K562 (cell line): ENCODE results near the gene POP7. TPM values are rescaled to one million over a fixed set of nuclear protein-coding genes. Genes with fewer than 3 reads are reported as not detected.

Experiments used
- ATAC-seq: fragments of 200-7000 bp; cut with Tn5 transposase; 3 replicates; pipeline ENCODE4 v1.9.1; 2020; ENCODE audit warnings: moderate library complexity
- BruUV-seq: library from RNA; stranded (reverse); fragments of 400-500 nt; replicated peaks from 2 replicates; lab custom pipeline; 2021; lab: Mats Ljungman, UMichigan
- CTCF ChIA-PET: fragments of 300-600 bp; formaldehyde crosslinking; extraction: SDS; loops from one replicate; lab custom pipeline; 2021; ENCODE audit warnings: low intra/inter-chr PET ratio; lab: Yijun Ruan, JAX
- POLR2A ChIA-PET: fragments of 300-600, 350-650 bp; sonication (Branson Sonifier 250); formaldehyde crosslinking; extraction: SDS; loops from one replicate; lab custom pipeline; 2021; ENCODE audit warnings: antibody characterized with exemption, inconsistent platforms; lab: Yijun Ruan, JAX
- DNase-seq, 4 experiments: peaks; one replicate each; pipeline versions ENCODE4 v3.0.0 to v3.0.0-alpha.2; 2011 to 2018; ENCODE audit warnings: low spot score in 3 of 4, mixed read lengths in 3 of 4; ENCODE audit errors: extremely low read depth in 1 of 4
- FAIRE-seq: peaks from 2 replicates; lab custom pipeline; 2011; peaks lifted over from hg19 to GRCh38; lab: Jason Lieb, UNC
- H2AFZ ChIP-seq: 2 replicates; pipeline ENCODE4 v1.6.0; 2011; ENCODE audit warnings: low read depth, low read length, control low read depth, inconsistent platforms
- H3K27ac ChIP-seq: fragments of 200-600 bp; 3 replicates; pipeline ENCODE4 v1.8.0; 2011; ENCODE audit warnings: low read depth, mild to moderate bottlenecking, control low read depth, inconsistent platforms, low read length, moderate library complexity, mixed read lengths; ENCODE audit errors: extremely low read depth
- H3K27me3 ChIP-seq, 2 experiments: fragments of 300-600 bp in 1 of 2; 2 replicates in 1 of 2; 3 replicates in 1 of 2; pipeline versions ENCODE4 v1.6.0 to v1.8.0; 2011; ENCODE audit warnings: inconsistent platforms in 2 of 2, low read length in 2 of 2, mild to moderate bottlenecking in 1 of 2, mixed read lengths in 1 of 2, moderate library complexity in 1 of 2; ENCODE audit not compliant: control insufficient read depth in 2 of 2, insufficient read depth in 2 of 2
- H3K36me3 ChIP-seq: fragments of 300-600 bp; 3 replicates; pipeline ENCODE4 v1.8.0; 2011; ENCODE audit warnings: mild to moderate bottlenecking, low read length, inconsistent platforms; ENCODE audit not compliant: control insufficient read depth, insufficient read depth
- H3K4me1 ChIP-seq, 2 experiments: fragments of 200-600 bp in 1 of 2; replicated peaks in 1 of 2; 2 replicates in 1 of 2; 3 replicates in 1 of 2; pipeline versions ENCODE4 v1.5.1 to v1.8.0; 2011; ENCODE audit warnings: inconsistent platforms in 2 of 2, low read length in 2 of 2, mild to moderate bottlenecking in 1 of 2, mixed read lengths in 1 of 2, moderate library complexity in 1 of 2; ENCODE audit not compliant: control insufficient read depth in 2 of 2, insufficient read depth in 2 of 2
- H3K4me2 ChIP-seq: 2 replicates; pipeline ENCODE4 v1.6.1; 2011; ENCODE audit warnings: low read length, control low read depth, inconsistent platforms, mixed read lengths; ENCODE audit not compliant: insufficient read depth
- H3K4me3 ChIP-seq: fragments of 200-600 bp; sonication (generic), shearing (Covaris generic); 2 replicates; pipeline ENCODE4 v1.5.1; 2016; ENCODE audit warnings: control low read depth, inconsistent platforms
- H3K79me2 ChIP-seq: fragments of 200-600 bp; 3 replicates; pipeline ENCODE4 v1.8.0; 2011; ENCODE audit warnings: low read length, inconsistent platforms; ENCODE audit not compliant: control insufficient read depth, insufficient read depth
- H3K9ac ChIP-seq, 2 experiments: 2 replicates each; pipeline versions ENCODE4 v1.6.0 to v1.6.1; 2011; ENCODE audit warnings: low read depth in 2 of 2, low read length in 2 of 2, control low read depth in 1 of 2, inconsistent platforms in 1 of 2, mild to moderate bottlenecking in 1 of 2, mixed read lengths in 1 of 2; ENCODE audit not compliant: insufficient read depth in 1 of 2
- H3K9me1 ChIP-seq: one replicate; pipeline ENCODE4 v1.6.0; 2011; ENCODE audit warnings: inconsistent platforms, mild to moderate bottlenecking, low read length, moderate library complexity; ENCODE audit not compliant: control insufficient read depth, insufficient read depth
- H3K9me3 ChIP-seq: replicated peaks from 2 replicates; pipeline ENCODE4 v1.5.1; 2011; ENCODE audit warnings: low read depth, low read length, inconsistent platforms; ENCODE audit not compliant: control insufficient read depth, insufficient read depth
- H4K20me1 ChIP-seq: replicated peaks from 2 replicates; pipeline ENCODE4 v1.6.1; 2011; ENCODE audit warnings: low read length, inconsistent platforms, mixed read lengths; ENCODE audit not compliant: control insufficient read depth, insufficient read depth
- BCOR ChIP-seq: fragments of 450-650 bp; IDR thresholded peaks from 2 replicates; pipeline ENCODE4 v1.6.1; 2016
- BRF1 ChIP-seq: IDR thresholded peaks from 3 replicates; pipeline ENCODE4 v1.6.1; 2011; ENCODE audit warnings: borderline replicate concordance, mild to moderate bottlenecking; ENCODE audit not compliant: insufficient read length; ENCODE audit errors: extremely low read depth
- COPS2 ChIP-seq: fragments of 450-650 bp; conservative IDR thresholded peaks from 2 replicates; pipeline ENCODE4 v1.6.1; 2016; ENCODE audit warnings: mild to moderate bottlenecking, moderate library complexity
- ESRRA ChIP-seq: fragments of 450-650 bp; IDR thresholded peaks from 2 replicates; pipeline ENCODE4 v1.6.1; 2014; ENCODE audit warnings: low read depth, mild to moderate bottlenecking, moderate library complexity, borderline replicate concordance
- EWSR1 ChIP-seq: fragments of 450-650 bp; IDR thresholded peaks from 2 replicates; pipeline ENCODE4 v1.6.1; 2018; ENCODE audit warnings: borderline replicate concordance, mild to moderate bottlenecking, low read depth, moderate library complexity; ENCODE audit not compliant: partially characterized antibody
- KDM1A ChIP-seq, 2 experiments: fragments of 450-650 bp; IDR thresholded peaks; 2 replicates each; pipeline ENCODE4 v1.6.1; 2016; ENCODE audit warnings: mild to moderate bottlenecking in 2 of 2
- KLF1 ChIP-seq: fragments of 450-650 bp; IDR thresholded peaks from 2 replicates; pipeline ENCODE4 v1.6.1; 2016; ENCODE audit warnings: missing genetic modification characterization, missing compliant biosample characterization
- MAFF ChIP-seq: IDR thresholded peaks from 2 replicates; pipeline ENCODE4 v1.6.1; 2012; ENCODE audit warnings: low read length, improper control_type of control experiment
- MCM3 ChIP-seq: fragments of 450-650 bp; IDR thresholded peaks from 2 replicates; pipeline ENCODE4 v1.6.1; 2016
- NBN ChIP-seq: fragments of 450-650 bp; IDR thresholded peaks from 2 replicates; pipeline ENCODE4 v1.6.1; 2016; ENCODE audit warnings: low read depth, mild to moderate bottlenecking
- ZFP36 ChIP-seq: fragments of 150-350 bp; IDR thresholded peaks from 2 replicates; pipeline ENCODE4 v1.6.1; 2018; ENCODE audit warnings: low read length, low read depth; ENCODE audit not compliant: partially characterized antibody
- ZNF140 ChIP-seq: fragments of 250-450 bp; sonication (Bioruptor Pico); IDR thresholded peaks from 2 replicates; pipeline ENCODE4 v1.8.0; 2021; ENCODE audit warnings: moderate library complexity, mild to moderate bottlenecking, inconsistent platforms
- ZNF146 ChIP-seq: IDR thresholded peaks from one replicate; pipeline ENCODE4 v1.6.1; 2018; ENCODE audit warnings: missing compliant biosample characterization; ENCODE audit not compliant: unreplicated experiment
- ZNF23 ChIP-seq: fragments of 250-450 bp; sonication (Bioruptor Pico); IDR thresholded peaks from 2 replicates; pipeline ENCODE4 v1.4.0; 2020; ENCODE audit warnings: mild to moderate bottlenecking
- ZNF41 ChIP-seq: fragments of 250-450 bp; sonication (Bioruptor Pico); conservative IDR thresholded peaks from 2 replicates; pipeline ENCODE4 v1.4.0; 2020; ENCODE audit warnings: mild to moderate bottlenecking
- ZNF699 ChIP-seq: fragments of 250-450 bp; sonication (Bioruptor Pico); IDR thresholded peaks from 2 replicates; pipeline ENCODE4 v1.8.0; 2021; ENCODE audit warnings: mild to moderate bottlenecking, moderate library complexity; ENCODE audit not compliant: insufficient replicate concordance
- WGBS: fragments of 100-300 bp; shearing (Covaris generic); methylation state at CpG from one replicate; pipeline ENCODE4 v1.1.6; 2016; ENCODE audit warnings: low coverage, mixed read lengths; ENCODE audit not compliant: insufficient coverage; ENCODE audit errors: missing lambda C conversion rate; 5-methylcytosine and 5-hydroxymethylcytosine counted together
- in situ Hi-C: fragments of 300-500 bp; cut with MboI; formaldehyde crosslinking; loops from 4 replicates; pipeline ENCODE4 v1.15.0; 2018; ENCODE audit warnings: inconsistent platforms, mixed read lengths
- intact Hi-C: fragments of 100-400 bp; cut with micrococcal nuclease; formaldehyde crosslinking; loops from 2 replicates; pipeline ENCODE4 v1.14.2; 2022
- polyA plus RNA-seq, 8 experiments: library from polyadenylated mRNA; depleted of rRNA in 4 of 8; stranded (reverse) in 5 of 8; unstranded in 3 of 8; fragments of >200 nt; fragmentation: Nextera tagmentation in 2 of 8; fragmentation: Illumina TruSeq in 1 of 8; extraction: Ambion mirVana in 2 of 8; extraction: Trizol in 1 of 8; gene quantifications; 2 replicates each; pipeline versions ENCODE4 v1.2.1 to v1.2.3, GENCODE V29; 2011 to 2014; ENCODE audit warnings: inconsistent platforms in 1 of 8, missing spikeins in 1 of 8
- total RNA-seq, 7 experiments: library from RNA; depleted of rRNA in 6 of 7; stranded (reverse); fragments of >200 nt in 6 of 7; fragmentation: Illumina TruSeq in 2 of 7; extraction: Trizol in 2 of 7; gene quantifications; 2 replicates each; pipeline versions ENCODE4 v1.2.1 to v1.2.3, GENCODE V29; 2011 to 2021; ENCODE audit warnings: low replicate concordance in 1 of 7

POP7 gene
- total and polyA plus RNA-seq, 9 of the 15 experiments (the other 6 are each of a cell fraction or from before 2014, with no cell fraction given): 11.5 to 163 (median 68.9) TPM

DNA sequence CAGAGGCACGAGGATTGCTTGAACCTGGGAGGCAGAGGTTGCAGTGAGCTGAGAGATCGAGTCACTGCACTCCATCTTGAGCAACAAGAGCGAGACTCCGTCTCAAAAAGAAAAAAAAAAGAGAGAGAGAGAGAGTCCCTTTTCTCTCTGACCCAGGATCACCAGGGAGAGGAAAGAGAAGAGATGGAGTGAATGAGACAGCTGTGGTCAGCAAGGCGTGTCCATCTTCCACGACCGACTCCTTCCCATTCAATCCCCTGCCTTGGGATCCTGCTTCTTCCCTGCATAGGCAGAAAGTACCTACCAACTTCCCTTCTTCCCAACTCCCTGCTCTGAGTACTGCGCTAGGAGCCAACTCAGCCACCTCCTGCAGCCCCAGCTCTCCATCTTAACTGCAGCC, 22.3 kb downstream of the POP7 start:
- Histone ChIP-seq H3K27me3 (peaks cover 6 to 21% of the 10 kb centered on the region in 2 experiments; a peak in 3 of 5 replicates), H3K9ac (no peak overlapping the region), H3K4me1 (peaks cover 0 to 8% of the 10 kb centered on the region in 2 experiments; a peak in 2 of 5 replicates), H3K9me3 (no peaks in the 10 kb centered on the region), H4K20me1 (no peaks in the 10 kb centered on the region), H3K79me2 (no peaks in the 10 kb centered on the region), H3K9me1 (no peaks in the 10 kb centered on the region), H3K4me3 (no peak overlapping the region), H2AFZ (no peak overlapping the region), H3K4me2 (no peak overlapping the region), H3K27ac (no peak overlapping the region), H3K36me3 (no peaks in the 10 kb centered on the region)
- in situ Hi-C loops: no loop called here
- TF ChIP-seq COPS2 (no peak), EWSR1 (no peak)
- FAIRE-seq: no peak
- ATAC-seq: no peak
- POLR2A ChIA-PET: interaction anchor here (0.7 to 1.9 kb wide), 5 partner anchors 15 to 140 kb away, joined by 3 to 11 read pairs (median 3); no protein-coding TSS in a partner anchor
- 7% methylated on average over 8 of the region's 8 CpGs for WGBS
- intact Hi-C loops: loop anchor here (2.0 to 10.0 kb wide), 2 partner anchors 17 to 323 kb away; no protein-coding TSS in a partner anchor
- CTCF ChIA-PET: no interaction called here
- BruUV-seq: no TSS peak
- DNase-seq: no peak

DNA sequence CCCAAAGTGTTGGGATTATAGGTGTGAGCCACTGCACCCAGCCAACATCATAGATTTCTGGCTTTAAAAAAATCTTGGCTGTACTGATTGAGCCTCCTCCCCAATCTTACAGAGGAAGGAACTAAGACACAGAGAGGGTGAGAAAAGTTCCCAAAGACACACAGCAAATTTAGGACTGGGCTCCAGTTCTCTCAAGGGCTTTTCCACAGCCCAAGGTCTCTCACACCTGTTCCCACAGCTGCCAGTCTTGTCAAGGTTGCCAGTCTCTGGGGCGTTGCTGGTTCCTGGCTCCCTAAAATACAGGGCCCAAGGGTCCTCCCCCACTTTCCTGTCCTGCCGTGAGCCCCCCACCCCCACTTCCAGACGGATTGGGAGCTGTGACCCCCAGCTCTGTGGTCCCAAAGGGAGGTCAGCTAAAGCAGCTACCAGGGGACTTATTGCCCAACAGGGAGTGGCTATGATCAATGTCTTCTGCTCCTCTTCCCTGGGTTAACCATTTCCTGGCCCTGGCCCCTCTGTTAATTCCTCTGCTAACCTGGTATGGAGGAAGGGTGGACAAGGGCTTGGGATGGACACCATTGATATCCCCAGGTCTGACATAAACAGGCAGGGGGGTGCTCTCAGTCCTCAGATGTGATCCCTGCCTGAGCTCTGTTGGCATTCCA, 24.3 kb downstream of the POP7 start:
- WGBS: 0% methylated on average over 3 of the region's 3 CpGs
- no peak overlapping the region for H3K27ac ChIP-seq
- intact Hi-C loops: no loop called here
- no TSS peak for BruUV-seq
- CTCF ChIA-PET: no interaction called here
- H3K27me3 ChIP-seq: peaks cover 6 to 21% of the 10 kb centered on the region in 2 experiments; a peak in 3 of 5 replicates
- POLR2A ChIA-PET: interaction anchor here (0.6 kb wide), 1 partner anchor 300 kb away, joined by 4 read pairs; the partner anchor contains the start of gene MEPCE
- no peak overlapping the region for H3K4me2 ChIP-seq
- no peak overlapping the region for H3K4me3 ChIP-seq
- no peaks in the 10 kb centered on the region for H3K9me3 ChIP-seq
- in situ Hi-C loops: no loop called here
- H3K9me1 ChIP-seq: no peaks in the 10 kb centered on the region
- no peaks in the 10 kb centered on the region for H4K20me1 ChIP-seq
- no peaks in the 10 kb centered on the region for H3K79me2 ChIP-seq
- TF ChIP-seq ZNF146 (CRISPR knock-in tag): no peak
- TF ChIP-seq KLF1 (tag): no peak
- TF ChIP-seq ZNF140: no peak
- no peak for TF ChIP-seq ZNF699
- TF ChIP-seq ZFP36: peak; percentile 39
- TF ChIP-seq ESRRA: no peak
- TF ChIP-seq NBN: no peak
- no peak for TF ChIP-seq ZNF41
- no peak for TF ChIP-seq ZNF23
- no peak for TF ChIP-seq BRF1
- 0 out of 2 replicates have a peak, but pooled peaks have one; percentile 13 for TF ChIP-seq BCOR
- no peak for TF ChIP-seq MCM3
- 0 out of 4 replicates have a peak, but pooled peaks of 1 of the 2 experiments have one; percentile 21 for TF ChIP-seq KDM1A (IDR thresholded peaks at IDR 0.05)
- TF ChIP-seq MAFF: no peak
- peaks cover 0 to 4% of the 10 kb centered on the region in 2 experiments; a peak in 2 of 5 replicates for H3K4me1 ChIP-seq
- DNase-seq (no peak), ATAC-seq (no peak), FAIRE-seq (no peak)
- H3K9ac ChIP-seq: no peak overlapping the region
- H2AFZ ChIP-seq: no peak overlapping the region
- H3K36me3 ChIP-seq: no peaks in the 10 kb centered on the region
